Effector memory CD8-positive, alpha-beta T cell (primary cell): Measurements from ENCODE around the gene NKD1.

Experiments used
- ATAC-seq: fragments of 150-1000 bp; cut with Tn5 transposase; replicated peaks from 2 replicates; pipeline ENCODE4 v1.10.0; 2021; ENCODE audit warnings: mild to moderate bottlenecking, moderate library complexity
- DNase-seq, 3 experiments: peaks; one replicate each; pipeline ENCODE4 v3.0.0; 2021
- H3K27ac Mint-ChIP-seq, 2 donors: one replicate each; pipeline ENCODE4 v1.8.0; 2022; ENCODE audit warnings: mild to moderate bottlenecking in 2 of 2, mixed read lengths in 2 of 2, moderate library complexity in 2 of 2
- H3K27me3 Mint-ChIP-seq, 2 donors: one replicate each; pipeline ENCODE4 v1.8.0; 2022; ENCODE audit warnings: mixed read lengths in 2 of 2
- H3K36me3 Mint-ChIP-seq: one replicate; pipeline ENCODE4 v1.8.0; 2022; ENCODE audit warnings: mild to moderate bottlenecking, moderate library complexity, mixed read lengths; ENCODE audit not compliant: insufficient read depth
- H3K4me1 Mint-ChIP-seq, 2 donors: one replicate each; pipeline ENCODE4 v1.8.0; 2022; ENCODE audit warnings: low read depth in 2 of 2, mixed read lengths in 2 of 2
- H3K4me3 Mint-ChIP-seq, 2 donors: one replicate each; pipeline ENCODE4 v1.8.0; 2022; ENCODE audit warnings: mild to moderate bottlenecking in 2 of 2, mixed read lengths in 2 of 2, moderate library complexity in 2 of 2
- H3K9me3 Mint-ChIP-seq, 2 donors: one replicate each; pipeline ENCODE4 v1.8.0; 2022; ENCODE audit warnings: mixed read lengths in 2 of 2

The NKD1 gene

DNA sequence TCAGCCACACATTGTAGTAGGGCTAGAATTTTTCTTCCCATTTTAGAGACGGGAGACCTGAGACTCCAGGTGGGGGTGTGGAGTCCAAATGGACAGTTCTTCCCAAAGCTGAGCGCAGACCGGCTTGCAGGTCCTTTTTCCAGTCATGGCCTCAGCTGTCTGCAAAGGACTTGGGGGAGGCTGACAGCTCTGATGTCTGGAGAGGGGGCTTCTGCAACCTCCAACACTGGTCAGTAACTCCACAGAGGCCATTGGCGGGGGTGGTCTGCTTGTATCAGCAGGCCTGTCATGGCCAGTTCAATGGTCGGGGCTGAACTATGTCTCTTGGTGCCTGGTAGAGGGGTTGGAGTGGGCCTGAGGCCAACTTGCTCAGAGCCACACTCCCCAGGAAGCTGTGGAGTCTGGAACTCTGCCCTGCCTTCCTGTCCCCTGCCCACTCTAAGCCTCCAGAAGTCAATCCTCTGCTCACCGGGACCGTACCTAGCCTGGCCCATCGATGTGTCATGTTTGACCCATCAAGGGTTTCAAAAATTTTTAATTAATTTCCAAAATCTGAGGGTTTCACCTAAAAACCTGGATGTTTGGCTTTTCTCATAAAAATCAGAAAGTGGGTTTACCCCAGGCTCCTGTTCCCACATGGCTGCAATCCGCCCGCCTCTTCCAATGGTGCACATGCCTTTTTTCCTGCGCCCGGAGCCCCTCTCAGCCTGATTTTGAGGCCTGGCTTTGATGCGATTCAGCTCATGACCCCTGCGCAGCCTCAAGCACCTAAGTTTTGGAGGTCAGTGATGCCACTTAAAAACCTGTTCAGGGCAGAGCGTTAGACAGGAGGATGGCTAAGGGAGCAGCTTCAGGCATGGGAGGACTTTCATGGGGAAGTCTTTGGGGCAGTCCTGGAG, 93.0 kb downstream of the NKD1 start:
- Mint-ChIP-seq H3K36me3 (no peaks in the 10 kb centered on the region), H3K4me1 (peaks cover 0 to 5% of the 10 kb centered on the region in 2 donors), H3K9me3 (no peaks in the 10 kb centered on the region), H3K27ac (peak overlapping the region in 1 of 2 donors; percentile 49), H3K27me3 (peaks cover 12 to 45% of the 10 kb centered on the region in 2 donors), H3K4me3 (no peak overlapping the region)
- DNase-seq (no peak), ATAC-seq (no peak)

DNA sequence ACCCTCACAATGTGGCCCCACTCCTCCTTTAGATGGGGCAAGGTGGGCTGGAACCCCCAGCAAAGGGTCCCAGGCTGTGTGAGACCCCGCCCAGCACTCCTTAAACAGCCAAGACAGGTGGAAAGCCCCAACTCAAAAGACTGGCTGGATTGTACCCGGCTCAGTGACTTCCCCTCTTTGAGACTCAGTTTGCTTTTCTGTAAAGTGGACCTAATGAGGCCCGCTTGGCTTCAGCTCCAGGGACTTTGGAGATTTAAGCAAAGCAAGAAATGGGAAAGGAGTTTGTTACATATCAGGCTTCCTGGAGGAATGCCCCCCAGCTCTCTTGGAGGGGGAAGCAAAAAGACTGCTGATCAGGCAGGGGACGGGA, 93.6 kb downstream of the NKD1 start:
- no peak overlapping the region for H3K27ac Mint-ChIP-seq
- H3K4me3 Mint-ChIP-seq = no peak overlapping the region
- peaks cover 0 to 5% of the 10 kb centered on the region in 2 donors for H3K4me1 Mint-ChIP-seq
- H3K9me3 Mint-ChIP-seq = no peaks in the 10 kb centered on the region
- ATAC-seq (no peak), DNase-seq (no peak)
- no peaks in the 10 kb centered on the region for H3K36me3 Mint-ChIP-seq
- peaks cover 12 to 45% of the 10 kb centered on the region in 2 donors for H3K27me3 Mint-ChIP-seq

DNA sequence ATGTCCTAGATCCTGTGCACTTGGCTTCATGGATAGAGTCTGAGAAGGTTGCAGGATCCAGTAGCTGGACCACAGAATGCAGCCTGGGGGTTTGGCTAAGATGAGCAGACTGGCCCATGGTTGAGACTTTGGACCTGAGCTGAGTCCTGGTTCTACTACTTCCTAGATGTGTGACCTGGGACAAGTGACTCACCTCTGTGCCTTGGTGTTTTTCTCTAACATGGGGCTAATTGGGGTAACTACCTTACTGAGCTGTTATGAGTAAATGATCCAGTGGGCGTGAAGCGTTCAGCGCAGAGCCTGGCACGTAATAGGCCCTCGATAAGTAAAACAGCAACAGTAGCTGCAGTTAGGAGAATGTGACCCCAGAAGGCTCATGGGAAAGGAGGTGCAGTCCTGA, 94.2 kb downstream of the NKD1 start:
- no peak overlapping the region for H3K4me3 Mint-ChIP-seq
- no peaks in the 10 kb centered on the region for H3K36me3 Mint-ChIP-seq
- H3K9me3 Mint-ChIP-seq = no peaks in the 10 kb centered on the region
- H3K4me1 Mint-ChIP-seq = peaks cover 0 to 5% of the 10 kb centered on the region in 2 donors
- H3K27ac Mint-ChIP-seq = no peak overlapping the region
- H3K27me3 Mint-ChIP-seq = peaks cover 12 to 48% of the 10 kb centered on the region in 2 donors
- DNase-seq = no peak
- ATAC-seq = no peak

DNA sequence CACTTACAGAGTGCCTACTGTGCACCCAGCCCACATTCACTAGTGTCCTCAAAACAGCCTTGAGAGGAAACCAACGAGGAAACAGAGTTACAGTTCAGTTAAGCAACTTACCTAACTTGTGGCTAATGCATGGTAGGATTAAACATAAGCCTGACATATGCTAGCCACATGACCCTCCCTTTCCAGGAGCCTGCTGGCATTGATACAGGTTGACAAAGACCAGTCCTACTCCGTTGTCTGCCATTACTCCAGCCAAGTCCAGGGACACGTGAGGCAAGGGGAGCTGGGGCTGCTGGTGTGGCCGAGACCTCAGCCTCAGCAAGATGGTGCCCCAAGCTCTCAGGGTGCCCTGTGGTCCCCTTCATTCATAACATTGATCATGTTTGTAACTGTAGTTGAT, 95.0 kb downstream of the NKD1 start:
- no peak for ATAC-seq
- no peak overlapping the region for H3K27ac Mint-ChIP-seq
- no peak overlapping the region for H3K4me3 Mint-ChIP-seq

DNA sequence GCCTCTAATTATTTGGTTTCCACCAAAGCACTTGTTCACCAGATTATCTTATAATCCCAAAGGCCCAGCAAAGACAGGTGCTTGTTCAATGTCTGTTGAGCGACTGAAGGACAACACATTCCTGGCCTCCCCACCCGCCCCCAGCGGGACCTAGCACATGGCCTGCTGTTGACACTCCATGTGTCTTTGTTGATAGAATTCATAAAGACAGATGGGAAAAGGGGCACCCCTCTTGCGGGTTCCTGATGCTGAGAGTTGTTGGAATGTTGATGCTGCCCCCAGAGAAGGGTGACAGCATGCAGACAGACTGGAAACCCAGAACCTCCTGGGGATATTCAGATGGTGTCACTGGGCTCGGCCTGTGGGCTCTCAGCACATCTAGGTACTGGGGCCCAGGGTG, 96.0 kb downstream of the NKD1 start:
- Mint-ChIP-seq H3K36me3 (no peaks in the 10 kb centered on the region), H3K4me3 (no peak overlapping the region), H3K27ac (no peak overlapping the region), H3K4me1 (peaks cover 0 to 5% of the 10 kb centered on the region in 2 donors), H3K9me3 (no peaks in the 10 kb centered on the region), H3K27me3 (peaks cover 12 to 44% of the 10 kb centered on the region in 2 donors)
- DNase-seq = no peak
- no peak for ATAC-seq

More for the DNA sequence above, 95.0 kb downstream of the NKD1 start:
- Mint-ChIP-seq H3K4me1 (peaks cover 0 to 5% of the 10 kb centered on the region in 2 donors), H3K36me3 (no peaks in the 10 kb centered on the region), H3K9me3 (no peaks in the 10 kb centered on the region), H3K27me3 (peaks cover 12 to 51% of the 10 kb centered on the region in 2 donors)
- DNase-seq = no peak

DNA sequence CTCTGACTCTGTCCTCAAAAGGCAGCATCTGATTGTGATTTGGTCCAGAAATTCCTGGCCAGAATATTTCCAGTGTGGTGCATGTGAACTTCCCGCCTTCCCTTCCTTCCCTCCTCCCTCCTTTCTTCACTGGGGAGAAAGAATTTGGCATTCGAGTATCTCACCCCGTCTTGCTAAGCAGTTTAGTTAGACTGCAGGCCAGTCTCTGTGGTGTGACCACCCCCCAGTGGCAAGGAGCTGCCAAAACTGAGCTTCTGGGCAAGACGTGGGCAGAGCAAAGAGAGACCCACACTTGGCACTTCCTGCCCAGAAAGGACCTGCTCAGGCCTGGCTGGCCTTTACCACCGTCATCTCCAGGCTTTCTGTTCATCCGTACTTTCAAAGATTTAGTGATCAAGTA, 96.5 kb downstream of the NKD1 start:
- DNase-seq (peak; percentile 12 to 13 (median 13)), ATAC-seq (peak; percentile 48)
- no peak overlapping the region for H3K4me3 Mint-ChIP-seq
- peak overlapping the region in 1 of 2 donors; percentile 27 for H3K27ac Mint-ChIP-seq
- H3K9me3 Mint-ChIP-seq = no peaks in the 10 kb centered on the region
- no peaks in the 10 kb centered on the region for H3K36me3 Mint-ChIP-seq
- H3K27me3 Mint-ChIP-seq = peaks cover 12 to 41% of the 10 kb centered on the region in 2 donors
- H3K4me1 Mint-ChIP-seq = peaks cover 0 to 5% of the 10 kb centered on the region in 2 donors

DNA sequence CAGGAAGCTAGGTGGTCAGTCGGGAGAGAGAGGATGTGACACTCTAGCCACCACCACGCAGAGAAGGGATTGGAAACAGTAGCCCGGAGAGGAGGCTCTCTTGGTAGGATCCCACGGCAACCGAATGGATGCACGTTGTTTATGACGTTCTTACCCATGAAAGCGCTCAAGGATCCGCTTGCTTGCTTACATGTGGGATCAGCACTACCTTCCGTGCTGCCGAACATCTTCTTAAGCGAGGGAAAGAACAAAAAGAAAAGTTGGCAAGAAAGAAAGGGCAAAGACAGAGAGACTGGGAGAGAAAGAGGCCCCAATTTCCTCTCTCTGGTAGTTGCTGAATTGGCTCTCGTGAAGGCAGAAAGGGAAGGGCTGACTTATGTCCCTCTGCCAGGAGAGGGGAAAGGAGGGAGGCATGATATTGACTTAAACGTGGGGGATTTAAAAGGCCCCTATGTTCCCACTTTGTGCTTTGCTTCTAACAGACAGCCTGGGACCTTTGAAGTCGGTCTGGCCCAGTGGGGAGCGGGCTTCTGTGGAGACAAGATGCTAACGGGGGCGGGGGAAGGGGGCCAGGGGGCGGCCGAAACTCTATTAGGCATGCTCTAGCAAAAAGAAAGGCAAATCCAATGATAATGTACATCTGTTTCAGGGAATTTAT, 97.5 kb downstream of the NKD1 start:
- Mint-ChIP-seq H3K4me1 (peaks cover 0 to 5% of the 10 kb centered on the region in 2 donors), H3K27ac (no peak overlapping the region), H3K27me3 (peaks cover 8 to 31% of the 10 kb centered on the region in 2 donors), H3K36me3 (no peaks in the 10 kb centered on the region), H3K9me3 (no peaks in the 10 kb centered on the region), H3K4me3 (no peak overlapping the region)
- ATAC-seq (no peak), DNase-seq (no peak)

DNA sequence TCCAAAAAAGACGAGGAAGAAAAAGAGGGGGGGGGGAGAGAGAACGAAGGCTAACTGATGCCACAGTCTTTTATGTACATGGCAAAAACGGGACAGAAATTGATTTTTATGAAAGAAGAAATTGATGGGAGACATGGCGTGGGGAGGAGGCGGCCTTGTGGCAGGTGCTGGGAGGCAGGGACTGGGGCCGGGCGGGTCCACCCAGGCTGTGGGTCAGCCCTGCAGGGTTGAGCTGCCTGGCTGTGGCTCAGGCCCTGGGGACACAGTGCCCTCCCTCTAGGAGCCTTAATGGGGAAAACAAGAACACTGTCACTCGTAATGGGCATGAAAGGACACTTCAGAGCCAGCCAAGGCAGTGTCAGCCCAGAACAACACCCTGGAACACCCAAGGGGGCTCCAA, 98.1 kb downstream of the NKD1 start:
- H3K4me3 Mint-ChIP-seq = no peak overlapping the region
- no peaks in the 10 kb centered on the region for H3K36me3 Mint-ChIP-seq
- H3K27me3 Mint-ChIP-seq = peaks cover 5 to 24% of the 10 kb centered on the region in 2 donors
- peaks cover 0 to 5% of the 10 kb centered on the region in 2 donors for H3K4me1 Mint-ChIP-seq
- no peaks in the 10 kb centered on the region for H3K9me3 Mint-ChIP-seq
- no peak for DNase-seq
- ATAC-seq = no peak
- no peak overlapping the region for H3K27ac Mint-ChIP-seq

DNA sequence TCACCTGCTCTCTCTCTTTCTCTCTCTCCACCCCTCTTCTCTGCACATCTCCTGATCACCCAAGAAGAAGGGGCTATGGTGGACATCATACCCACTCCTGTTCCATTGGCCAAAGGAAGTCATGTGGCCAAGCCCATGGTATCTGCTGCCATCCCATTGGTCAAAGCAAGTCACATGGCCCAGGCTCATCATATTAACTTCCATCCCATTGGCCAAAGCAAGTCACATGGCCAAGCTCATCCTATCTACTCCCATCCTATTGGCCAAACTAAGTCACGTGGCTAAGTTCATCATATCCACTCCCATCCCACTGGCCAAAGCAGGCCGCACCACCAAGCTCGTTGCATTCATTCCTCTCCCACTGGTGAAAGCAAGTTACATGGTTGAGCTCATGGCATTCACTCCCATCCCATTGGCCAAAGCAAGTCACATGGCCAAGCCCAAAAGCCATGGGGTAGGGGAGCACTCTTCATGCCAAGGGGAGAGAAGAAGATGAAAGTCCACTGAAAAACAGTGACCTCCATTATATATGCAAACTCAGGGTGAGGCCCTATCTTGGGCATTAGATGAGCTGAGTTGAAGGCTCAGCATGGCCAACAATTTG, 103.7 kb downstream of the NKD1 start:
- Mint-ChIP-seq H3K36me3 (no peaks in the 10 kb centered on the region), H3K4me3 (no peak overlapping the region), H3K4me1 (no peaks in the 10 kb centered on the region), H3K9me3 (peaks cover 0 to 2% of the 10 kb centered on the region in 2 donors), H3K27ac (no peak overlapping the region), H3K27me3 (peaks cover 4 to 7% of the 10 kb centered on the region in 2 donors)
- no peak for ATAC-seq
- no peak for DNase-seq

DNA sequence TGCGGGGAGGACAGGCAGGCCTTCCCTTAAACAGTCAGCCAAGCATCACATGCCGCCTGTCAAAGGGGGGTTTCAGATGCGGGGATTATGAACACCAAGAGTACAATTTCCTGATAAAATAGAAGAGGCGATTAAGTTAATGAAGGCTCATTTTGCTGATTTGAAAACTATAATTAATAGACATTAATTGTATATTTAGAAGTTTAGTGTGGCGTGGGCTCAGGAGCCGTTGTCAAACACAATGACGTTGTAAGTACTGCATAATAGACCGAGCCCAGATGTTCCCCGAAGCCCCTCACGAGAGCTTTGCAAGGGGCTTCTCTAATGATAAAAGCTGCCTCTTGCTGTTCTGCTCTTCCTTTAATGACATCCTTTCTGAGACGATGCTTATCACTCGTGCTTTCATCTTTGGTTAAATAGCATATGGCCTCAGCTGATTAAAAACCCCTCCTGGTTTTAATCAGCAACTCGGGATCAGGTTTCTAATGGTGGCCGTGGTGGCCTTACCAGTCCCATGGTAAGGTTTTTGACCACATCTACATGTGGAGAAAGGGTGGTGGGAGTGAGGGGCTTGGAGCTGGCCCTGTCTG, 104.7 kb downstream of the NKD1 start:
- ATAC-seq (no peak), DNase-seq (no peak)
- Mint-ChIP-seq H3K27ac (no peak overlapping the region), H3K9me3 (peaks cover 0 to 2% of the 10 kb centered on the region in 2 donors), H3K27me3 (peaks cover 0 to 4% of the 10 kb centered on the region in 2 donors), H3K36me3 (no peaks in the 10 kb centered on the region), H3K4me1 (no peaks in the 10 kb centered on the region), H3K4me3 (no peak overlapping the region)

DNA sequence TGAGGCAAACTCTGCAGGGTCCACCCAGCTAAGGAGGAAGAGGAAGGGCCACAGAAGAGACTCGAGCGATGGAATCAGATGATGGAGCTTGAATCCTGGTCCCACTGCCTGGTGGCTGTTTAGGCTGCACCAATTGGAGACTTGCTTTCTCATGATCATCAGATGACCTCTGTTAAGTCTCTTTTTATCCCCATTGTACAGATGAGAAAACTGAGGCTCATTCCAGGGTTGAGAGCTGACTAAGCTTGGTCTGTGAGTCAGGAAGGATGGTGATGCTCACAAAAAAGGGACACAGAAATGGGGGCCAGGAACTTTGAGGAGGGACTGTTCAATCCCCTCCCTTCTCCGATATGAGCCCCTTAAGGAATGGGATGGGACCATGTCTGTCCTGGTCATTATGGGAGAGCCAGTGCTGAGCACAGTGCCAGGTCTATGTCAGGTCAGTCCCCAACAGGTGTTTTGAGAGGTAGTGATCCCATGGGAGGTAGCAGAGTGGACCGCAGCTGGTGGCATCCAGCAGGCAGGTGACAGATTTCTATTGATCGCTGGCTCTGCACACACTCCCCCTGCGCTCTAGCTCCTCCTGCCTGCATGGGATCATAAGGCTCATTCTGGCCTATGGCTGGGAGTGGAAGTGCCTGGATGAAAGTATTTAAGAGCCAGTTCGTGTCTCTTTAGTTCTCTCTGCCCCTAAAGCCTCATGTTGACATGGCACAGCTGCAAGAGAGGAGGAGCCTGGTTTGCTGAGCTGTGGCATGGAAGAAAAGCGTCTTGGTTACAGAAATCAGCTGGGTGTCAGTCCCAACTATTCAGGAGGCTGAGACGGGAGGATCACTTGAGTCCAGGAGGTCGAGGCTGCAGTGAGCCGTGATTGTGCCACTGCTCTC, 105.7 kb downstream of the NKD1 start:
- Mint-ChIP-seq H3K36me3 (no peaks in the 10 kb centered on the region), H3K27ac (peak overlapping the region in 1 of 2 donors; percentile 66), H3K4me3 (no peak overlapping the region), H3K27me3 (peaks cover 0 to 4% of the 10 kb centered on the region in 2 donors), H3K9me3 (peaks cover 0 to 2% of the 10 kb centered on the region in 2 donors), H3K4me1 (no peaks in the 10 kb centered on the region)
- DNase-seq (no peak), ATAC-seq (no peak)

DNA sequence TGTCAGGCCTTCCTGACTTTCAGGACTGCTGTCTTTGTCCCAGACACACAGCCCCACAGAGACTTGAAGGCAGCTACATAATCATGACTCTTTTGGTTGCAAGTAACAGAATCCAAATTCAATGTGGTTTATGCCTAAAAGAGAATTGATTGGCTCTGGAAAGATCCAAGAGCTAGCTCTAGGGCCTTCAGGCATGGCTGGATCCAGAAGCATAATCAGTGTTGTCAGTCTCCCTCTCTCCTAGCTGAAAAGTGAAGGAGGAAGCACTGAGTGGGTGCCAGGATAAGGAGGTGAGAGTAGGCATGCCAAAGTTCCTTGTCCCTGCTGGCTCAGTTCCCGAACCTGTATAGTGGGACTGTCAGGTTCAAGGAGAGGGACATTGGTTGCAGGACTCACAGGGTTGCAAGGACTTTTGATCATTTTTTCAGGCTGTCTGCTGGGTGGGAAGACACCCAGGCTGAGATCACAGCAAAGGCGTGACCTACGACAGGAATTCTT, 107.4 kb downstream of the NKD1 start:
- Mint-ChIP-seq H3K4me1 (no peaks in the 10 kb centered on the region), H3K4me3 (no peak overlapping the region), H3K36me3 (no peaks in the 10 kb centered on the region), H3K9me3 (peaks cover 0 to 2% of the 10 kb centered on the region in 2 donors), H3K27ac (no peak overlapping the region), H3K27me3 (peaks cover 0 to 4% of the 10 kb centered on the region in 2 donors)
- ATAC-seq = no peak
- DNase-seq = no peak
